Activated effector memory CD4-positive, alpha-beta T cell treated with Interleukin-2 at 50 U/mL for 16 hours (primary cell): ENCODE measurements around the gene GALNT15.

Source experiments
- DNase-seq: peaks from one replicate; pipeline ENCODE4 v3.0.0-alpha.2; 2020

GALNT15 gene

DNA sequence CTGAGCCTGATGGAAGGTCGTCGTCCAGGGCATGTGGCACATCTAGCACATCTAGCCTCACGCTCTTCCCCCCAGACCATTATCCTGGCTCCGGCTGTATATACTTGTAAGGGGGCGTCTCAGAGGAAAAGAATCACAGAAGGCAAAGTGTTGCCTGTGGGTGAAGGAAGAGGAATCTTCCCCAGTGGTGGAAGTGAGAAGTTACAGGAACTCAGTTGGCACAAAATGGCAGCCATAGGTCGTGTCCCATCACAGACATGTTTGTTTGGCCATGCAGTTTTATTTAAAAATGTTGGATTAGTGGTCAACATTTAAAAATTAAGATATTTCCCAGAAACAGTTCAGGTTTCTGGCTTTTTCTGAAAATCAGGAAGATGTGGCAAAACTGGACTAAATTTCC is 13.6 kb downstream of the GALNT15 start:
- DNase-seq = no peak

- DNase-seq = no peak
Measured at GRCh38 chr3:16189201-16189600, 14.7 kb downstream of the GALNT15 start.

- no peak for DNase-seq
Measured at GRCh38 chr3:16190704-16191103, 16.2 kb downstream of the GALNT15 start.

GRCh38 chr3:16191591-16191990 is 17.1 kb downstream of the GALNT15 start:
- DNase-seq = no peak

DNA sequence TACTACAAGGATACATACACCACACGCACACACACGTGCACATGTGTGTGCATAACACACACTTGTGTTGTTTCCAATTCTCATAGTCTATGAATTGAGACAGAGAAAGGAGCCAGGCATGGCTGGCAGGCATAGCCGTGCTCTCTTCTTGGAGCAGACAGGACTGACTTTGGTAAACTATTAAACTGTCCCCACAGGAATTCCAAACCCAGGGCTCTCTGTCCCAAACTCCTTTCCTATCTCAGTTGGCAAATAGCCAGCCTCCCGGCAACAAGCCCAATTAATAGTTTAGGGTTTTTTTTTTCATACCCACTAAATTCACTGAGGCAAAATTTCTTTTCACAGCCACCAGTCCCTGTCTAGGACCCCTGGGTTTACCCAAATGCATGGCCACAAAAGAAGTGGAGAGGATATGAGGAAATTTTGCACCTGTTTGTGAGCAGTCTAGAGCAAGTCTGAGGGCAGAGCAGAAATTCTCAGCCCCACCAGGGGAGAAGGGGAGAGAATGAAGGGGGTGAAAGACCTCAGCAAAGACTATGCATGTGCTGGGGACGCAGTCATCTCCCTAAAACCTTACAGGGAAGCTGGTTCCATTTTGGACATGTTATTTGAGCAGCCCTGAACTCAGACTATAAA is 17.8 kb downstream of the GALNT15 start:
- DNase-seq = no peak

DNA sequence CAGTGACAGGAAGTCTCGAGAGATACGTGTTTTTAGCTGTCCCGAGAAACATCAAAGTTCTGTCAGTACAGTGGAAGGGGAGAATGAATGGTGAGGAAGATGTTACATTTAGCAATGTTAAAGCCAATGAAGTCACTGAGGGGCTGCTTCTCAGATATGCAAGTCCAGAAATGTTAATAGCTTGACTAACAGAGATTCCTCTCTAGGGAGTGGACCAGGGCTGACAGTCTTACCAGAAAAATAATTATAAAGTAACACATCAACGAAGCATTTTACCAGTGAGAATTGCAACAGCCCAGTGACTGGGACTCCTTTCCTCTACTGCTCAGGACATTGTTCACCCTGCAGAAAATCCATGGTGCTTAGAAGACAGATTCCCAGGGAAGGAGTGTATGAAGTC is 23.9 kb downstream of the GALNT15 start:
- DNase-seq = no peak

DNA sequence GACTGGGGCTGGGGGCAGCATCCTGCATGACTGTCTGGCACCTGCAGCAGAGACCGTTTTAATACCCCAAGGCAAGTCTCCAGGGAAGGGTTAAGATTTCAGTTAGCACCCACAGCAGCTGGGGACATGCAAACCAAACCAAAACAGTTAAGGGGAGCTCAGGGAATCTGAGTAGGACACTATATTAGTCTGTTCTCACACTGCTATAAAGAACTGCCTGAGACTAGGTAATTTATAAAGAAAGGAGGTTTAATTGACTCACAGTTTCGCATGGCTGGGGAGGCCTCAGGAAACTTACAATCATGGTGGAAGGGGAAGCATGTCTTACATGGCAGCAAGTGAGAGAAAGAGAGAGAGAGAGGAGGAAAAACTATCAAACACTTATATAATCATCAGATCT is 25.3 kb downstream of the GALNT15 start:
- no peak for DNase-seq

DNA sequence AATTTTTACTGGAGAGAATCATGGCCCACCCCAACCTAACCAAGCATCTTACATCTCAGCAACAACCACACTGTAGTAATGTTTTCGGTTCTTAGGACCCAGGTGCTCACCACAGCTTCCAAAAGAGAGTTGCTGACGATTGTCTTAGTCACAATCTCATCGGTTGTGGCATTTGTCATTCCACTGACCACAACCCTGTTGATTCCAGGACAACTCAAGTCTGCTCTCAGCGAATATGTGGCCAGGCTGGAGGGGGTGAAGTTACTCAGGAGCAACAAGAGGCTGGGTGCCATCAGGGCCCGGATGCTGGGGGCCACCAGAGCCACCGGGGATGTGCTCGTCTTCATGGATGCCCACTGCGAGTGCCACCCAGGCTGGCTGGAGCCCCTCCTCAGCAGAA is 25.9 kb downstream of the GALNT15 start:
- no peak for DNase-seq

- DNase-seq = no peak
Measured at GRCh38 chr3:16203031-16203430, 28.6 kb downstream of the GALNT15 start.

DNA sequence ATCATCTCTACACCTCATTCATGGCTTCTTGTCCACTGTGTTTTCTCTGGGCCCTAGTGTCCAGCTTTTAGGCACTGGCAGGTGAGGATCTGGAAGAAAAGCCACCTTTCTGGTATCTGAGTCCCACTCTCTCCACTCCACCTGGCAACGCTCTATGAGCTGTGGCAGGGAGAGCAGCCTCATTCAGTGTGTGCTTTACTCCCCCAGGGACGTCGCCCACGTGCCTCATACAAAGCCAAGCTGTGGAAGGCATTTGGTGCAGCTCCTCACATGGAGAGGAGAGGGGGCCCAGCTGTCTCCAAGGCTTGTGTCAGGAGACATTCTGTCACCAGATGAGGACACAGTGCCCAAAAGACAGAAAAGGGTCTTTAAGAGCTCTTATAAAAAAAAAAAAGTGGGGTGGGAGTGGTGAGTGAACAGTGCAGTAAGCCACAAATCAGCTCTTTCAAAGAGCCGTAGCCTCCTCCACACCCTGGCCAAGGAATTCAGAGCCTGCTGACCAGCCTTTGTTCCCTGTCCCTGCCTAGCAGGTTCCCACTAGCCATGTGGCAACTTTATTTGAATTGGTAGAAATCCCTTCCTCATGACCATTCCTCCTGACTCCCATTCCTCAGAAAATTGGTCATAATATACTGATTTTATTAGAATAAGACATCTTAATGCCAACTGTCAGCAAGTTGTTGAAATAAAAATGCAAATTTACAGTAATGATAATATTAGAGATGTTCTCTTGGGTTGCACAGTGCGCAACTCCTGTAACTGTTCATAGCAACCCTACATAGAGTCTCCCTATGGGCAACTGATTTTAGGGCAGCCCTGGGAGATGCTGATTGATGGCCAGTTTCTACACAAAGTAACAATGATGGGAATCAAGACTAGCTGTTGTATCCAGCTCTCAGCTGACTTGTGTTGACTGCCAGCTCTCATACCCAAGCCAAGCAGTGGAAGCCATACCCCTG is 29.5 kb downstream of the GALNT15 start:
- no peak for DNase-seq

GRCh38 chr3:16204751-16205150 is 30.3 kb downstream of the GALNT15 start:
- no peak for DNase-seq

- no peak for DNase-seq
Measured at GRCh38 chr3:16205156-16205870, 30.8 kb downstream of the GALNT15 start.

GRCh38 chr3:16207031-16207430 is 32.6 kb downstream of the GALNT15 start:
- no peak for DNase-seq

GRCh38 chr3:16211176-16211904 is 36.9 kb downstream of the GALNT15 start:
- no peak for DNase-seq

GRCh38 chr3:16214366-16214765 is 39.9 kb downstream of the GALNT15 start:
- no peak for DNase-seq

DNA sequence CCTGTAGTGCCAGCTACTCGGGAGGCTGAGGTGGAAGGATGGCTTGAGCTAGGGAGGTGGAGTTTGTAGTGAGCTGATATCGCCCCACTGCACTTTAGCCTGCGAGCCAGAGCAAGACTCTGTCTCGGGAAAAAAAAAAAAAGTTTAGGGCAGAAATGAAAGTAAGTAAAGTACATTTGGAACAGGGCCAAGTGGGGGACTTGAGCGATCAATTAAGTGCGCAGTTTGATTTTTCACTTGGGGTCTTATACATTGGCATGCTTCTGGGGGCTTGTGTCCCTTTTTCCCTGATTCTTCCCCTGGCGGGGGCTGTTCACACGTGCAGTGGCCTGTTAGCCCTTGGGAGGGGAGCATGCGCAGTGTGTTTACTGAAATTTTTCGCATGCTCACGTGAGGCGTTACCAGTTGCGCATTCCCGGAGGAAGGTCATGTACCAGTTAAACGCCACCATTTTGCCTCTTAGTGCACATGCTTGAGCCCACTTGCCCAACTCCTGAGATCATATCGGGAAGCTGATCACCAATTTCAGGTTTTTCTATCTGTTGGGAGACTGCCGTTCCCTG is 42.0 kb downstream of the GALNT15 start:
- DNase-seq = no peak

DNA sequence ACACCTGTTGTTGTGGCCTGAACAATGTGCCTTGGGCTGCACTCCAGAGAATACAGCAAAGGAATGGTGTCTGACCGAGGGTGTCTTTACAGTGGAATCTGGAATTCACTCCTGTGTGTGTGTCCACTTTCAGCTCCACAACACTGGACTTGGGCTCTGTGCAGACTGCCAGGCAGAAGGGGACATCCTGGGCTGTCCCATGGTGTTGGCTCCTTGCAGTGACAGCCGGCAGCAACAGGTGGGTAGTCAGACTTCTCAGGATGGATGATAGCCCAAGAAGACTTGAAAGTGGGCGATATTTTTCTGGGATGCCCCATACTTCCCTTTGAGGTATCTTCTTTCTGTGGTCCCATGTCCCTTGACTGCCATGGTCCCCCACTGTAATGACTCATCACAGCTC is 45.3 kb downstream of the GALNT15 start:
- DNase-seq = no peak

DNA sequence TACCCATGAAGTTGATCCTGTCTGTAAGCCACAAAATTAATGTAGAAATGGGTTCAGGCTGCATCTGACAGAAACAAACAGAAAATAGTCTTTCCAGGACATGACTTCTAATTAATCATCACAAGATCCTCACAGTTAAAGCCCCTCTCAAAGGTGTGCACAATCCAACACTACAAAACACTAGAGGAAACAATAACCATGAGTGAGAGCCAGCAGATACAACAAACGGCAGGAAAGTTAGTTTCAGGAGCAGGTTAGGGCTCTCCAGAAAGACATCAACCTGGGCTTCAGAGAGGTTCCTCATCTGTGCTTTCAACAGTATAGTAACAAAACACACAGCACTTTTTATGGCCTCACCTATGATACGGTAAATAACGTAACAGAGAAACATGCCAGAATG is 47.5 kb downstream of the GALNT15 start:
- DNase-seq = no peak

DNA sequence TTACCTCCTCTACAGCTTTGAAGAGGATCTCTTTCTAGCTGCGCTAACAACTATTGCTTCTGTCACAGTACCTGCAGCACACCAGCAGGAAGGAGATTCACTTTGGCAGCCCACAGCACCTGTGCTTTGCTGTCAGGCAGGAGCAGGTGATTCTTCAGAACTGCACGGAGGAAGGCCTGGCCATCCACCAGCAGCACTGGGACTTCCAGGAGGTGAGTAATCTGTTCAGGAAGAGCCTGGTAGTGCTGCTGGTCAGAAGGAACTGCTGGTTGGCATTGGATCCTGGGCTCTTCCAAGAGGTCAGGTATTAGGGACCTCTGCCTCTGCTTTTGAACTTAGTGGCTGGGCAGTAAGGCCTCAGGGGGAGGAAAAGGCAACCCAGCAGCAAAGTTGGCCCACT is 48.1 kb downstream of the GALNT15 start:
- DNase-seq = no peak

- no peak for DNase-seq
Measured at GRCh38 chr3:16224325-16224724, 49.8 kb downstream of the GALNT15 start.

DNA sequence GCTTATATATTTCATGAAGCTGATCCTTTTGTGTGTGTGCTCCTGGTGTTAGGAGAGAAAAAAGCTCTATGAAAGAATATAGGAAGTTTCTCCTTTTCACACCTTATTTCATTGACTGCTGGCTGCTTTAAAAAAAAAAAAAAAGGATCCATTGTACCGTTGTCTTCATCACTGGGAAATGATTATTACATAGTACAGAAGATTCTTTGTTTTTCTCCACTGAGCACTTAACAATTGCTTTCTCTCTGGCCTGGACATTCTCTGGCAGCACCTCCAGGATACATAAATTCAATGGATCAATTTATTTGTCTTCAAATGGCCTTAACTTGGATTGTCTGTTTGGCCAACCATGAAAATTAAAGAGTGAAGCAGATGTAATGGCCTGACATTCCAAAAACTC is 53.1 kb downstream of the GALNT15 start:
- DNase-seq = no peak

DNA sequence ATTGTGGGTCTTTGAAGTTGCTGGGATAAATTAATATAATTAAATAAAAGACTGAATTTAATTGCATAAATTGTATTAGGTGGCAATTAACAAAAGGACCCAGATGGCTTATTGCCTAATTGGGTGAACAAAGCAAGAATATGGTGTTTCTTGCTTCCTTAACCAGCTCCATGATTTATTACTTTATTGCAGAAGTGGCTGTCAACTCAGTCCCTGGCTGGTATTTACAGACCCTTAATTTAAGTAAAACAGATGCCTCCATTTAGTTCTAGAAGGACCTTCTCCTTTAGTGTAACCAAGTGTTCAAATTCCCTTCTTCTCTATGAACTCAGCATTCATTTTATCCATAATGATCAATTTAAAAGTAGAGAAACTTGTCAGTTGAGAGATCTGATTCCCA is 55.2 kb downstream of the GALNT15 start:
- DNase-seq = no peak

- DNase-seq = no peak
Measured at GRCh38 chr3:16231983-16232382, 57.5 kb downstream of the GALNT15 start.
